ENCODE results near the gene TRAPPC14.
A peak's percentile ranks its signal among the peaks of the same experiment; 100 is the strongest.

The TRAPPC14 gene

GRCh38 chr7:100171840-100172239, 13.3 kb upstream of the TRAPPC14 start:
- peak; percentile 43 for DNase-seq

DNA sequence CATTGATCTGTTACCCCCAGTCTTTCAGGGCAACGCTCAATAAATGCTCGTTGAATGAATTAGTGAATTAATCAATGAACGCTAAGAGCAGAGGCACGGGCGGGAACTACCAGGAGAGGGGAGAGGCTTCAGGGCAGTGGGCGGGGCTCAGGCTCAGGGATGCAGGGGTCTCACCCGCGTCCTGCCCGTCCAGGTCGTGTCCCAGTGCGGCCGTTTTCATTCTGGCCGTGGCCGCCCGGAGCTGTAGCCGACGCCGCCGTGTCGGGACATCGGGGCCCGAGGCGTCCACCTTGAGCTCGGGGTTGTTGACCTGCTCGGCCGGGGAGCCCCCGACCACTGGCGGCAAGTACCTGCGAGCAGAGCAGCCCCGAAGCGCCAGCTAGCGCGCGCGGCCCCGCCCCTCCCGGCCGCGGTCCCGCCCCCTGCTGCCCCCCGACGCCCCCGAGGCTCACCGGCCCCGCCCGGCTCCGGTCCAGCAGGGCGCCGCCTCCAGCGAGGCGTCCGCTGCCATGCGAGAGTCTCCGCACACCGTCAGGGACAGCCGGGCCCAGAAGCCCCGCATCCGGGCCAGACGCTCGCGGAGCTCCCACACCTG, 12.7 kb upstream of the TRAPPC14 start:
- peak; percentile 54 for DNase-seq

DNA sequence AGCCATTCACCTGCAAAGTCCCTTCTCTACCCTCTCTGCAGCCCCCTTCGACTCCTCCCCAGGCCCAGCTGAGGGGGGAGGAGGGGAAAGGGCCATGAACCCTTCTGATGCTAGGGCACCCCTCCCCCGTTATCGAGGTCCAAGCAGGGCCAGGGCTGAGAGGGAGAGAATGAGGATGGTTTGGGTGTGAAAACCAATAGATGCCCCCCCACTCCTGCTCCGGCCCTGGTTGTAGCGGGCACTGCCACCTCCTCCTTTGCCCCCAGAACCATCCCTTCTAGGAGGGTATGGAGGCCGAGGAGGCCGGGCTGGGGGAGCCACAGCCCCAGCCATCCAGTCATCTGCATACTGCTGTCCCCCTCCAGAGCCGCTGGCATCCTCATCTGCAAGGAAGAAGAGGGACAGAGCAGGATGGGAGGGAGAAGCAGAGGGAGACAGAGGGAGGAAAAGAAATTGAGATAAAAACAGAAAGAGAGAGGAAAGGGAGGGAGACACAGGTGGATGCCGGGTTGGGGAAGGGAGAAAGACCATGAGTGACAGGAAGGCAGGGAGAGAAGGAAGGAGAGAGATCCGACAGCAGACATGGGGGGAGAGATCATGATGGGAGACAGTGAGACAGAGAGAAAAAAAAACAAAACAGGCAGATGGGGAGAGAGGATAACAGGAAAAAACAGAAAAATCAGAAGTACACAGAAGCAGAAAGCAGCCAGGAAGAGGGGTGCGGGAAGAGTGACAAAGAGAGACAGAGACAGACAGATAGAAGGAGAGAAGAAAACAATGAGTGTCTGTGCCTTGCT, 11.8 kb upstream of the TRAPPC14 start:
- no peak for DNase-seq

DNA sequence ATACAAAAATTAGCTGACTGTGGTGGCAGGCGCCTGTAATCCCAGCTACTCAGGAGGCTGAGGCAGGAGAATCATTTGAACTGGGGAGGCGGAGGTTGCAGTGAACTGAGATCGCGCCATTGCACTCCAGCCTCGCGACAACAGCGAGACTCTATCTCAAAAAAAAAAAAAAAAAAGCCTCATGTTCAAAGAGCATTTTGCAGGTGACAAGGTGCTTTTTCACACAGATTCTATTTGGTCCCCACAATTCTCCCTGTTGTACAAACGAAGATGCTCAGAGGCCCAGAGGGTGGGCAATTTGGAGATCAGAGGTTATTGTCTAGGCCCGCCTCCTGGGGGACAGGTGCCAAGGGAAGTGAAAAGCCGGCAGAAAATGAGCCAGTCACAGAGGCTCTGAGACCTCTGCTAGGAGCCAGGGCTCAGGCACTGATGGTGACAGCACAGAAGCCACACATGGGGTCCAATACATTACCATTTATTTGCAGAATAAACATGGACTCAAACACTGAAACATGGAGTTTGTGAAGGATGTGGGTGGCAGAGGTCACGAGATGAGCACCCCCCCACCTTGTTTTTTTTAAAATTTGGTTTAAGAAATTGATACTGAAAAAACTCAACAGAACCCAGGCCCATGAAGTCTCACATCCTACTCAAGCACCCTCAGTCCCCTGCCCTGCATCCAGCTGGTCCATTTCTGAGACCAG, 10.8 kb upstream of the TRAPPC14 start:
- DNase-seq: peak; percentile 55

DNA sequence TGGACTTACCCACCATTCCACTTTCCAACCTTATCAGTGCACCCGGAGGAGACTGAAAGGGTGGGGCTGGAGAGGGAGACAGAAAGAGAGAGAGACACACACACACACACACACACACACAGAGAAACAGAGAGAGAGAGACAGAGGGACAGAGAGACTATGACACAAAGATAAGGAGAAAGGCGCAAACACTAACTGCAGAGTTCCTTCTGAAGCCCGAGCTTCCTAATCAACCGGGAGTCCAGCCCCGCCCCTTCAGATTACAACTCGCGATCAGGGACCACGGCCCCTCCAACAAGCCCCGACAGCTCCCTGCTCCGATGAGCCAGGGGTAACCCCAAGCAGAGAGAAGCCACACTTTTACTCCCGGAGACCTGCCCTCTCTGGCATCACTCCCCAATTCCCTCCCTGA, 9.4 kb upstream of the TRAPPC14 start:
- DNase-seq: no peak

GRCh38 chr7:100166970-100167911, 8.7 kb upstream of the TRAPPC14 start:
- DNase-seq: no peak

- DNase-seq: peak; percentile 69
These were observed 7.9 kb upstream of the TRAPPC14 start for GRCh38 chr7:100166317-100166940.

- DNase-seq: no peak
These were observed 5.3 kb upstream of the TRAPPC14 start for GRCh38 chr7:100163871-100164270.

- DNase-seq: peak; percentile 36
These were observed 4.5 kb upstream of the TRAPPC14 start for GRCh38 chr7:100163006-100163531.

DNA sequence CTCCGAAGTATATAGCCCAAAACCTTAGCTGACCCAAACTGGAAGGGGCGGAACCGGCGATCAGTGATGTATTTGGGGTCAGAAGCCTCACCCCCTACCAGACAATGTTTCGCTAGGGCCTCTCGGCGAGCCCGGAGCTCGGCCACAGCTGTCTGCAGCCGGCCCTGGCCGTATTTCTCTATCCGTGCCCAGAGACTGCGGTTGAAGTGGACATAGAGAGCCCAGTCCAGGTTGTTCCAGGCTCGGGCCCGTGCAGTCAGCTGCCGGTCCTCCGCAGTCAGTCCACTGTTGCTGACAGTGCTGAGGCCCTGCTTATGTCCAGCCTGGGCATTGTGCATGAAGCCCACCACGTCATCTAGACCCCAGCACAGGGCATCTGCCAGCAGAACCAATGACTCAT, 1.5 kb upstream of the TRAPPC14 start:
- DNase-seq: no peak

- no peak for DNase-seq
These were observed 638 bp upstream of the TRAPPC14 start for GRCh38 chr7:100159099-100159623.

DNA sequence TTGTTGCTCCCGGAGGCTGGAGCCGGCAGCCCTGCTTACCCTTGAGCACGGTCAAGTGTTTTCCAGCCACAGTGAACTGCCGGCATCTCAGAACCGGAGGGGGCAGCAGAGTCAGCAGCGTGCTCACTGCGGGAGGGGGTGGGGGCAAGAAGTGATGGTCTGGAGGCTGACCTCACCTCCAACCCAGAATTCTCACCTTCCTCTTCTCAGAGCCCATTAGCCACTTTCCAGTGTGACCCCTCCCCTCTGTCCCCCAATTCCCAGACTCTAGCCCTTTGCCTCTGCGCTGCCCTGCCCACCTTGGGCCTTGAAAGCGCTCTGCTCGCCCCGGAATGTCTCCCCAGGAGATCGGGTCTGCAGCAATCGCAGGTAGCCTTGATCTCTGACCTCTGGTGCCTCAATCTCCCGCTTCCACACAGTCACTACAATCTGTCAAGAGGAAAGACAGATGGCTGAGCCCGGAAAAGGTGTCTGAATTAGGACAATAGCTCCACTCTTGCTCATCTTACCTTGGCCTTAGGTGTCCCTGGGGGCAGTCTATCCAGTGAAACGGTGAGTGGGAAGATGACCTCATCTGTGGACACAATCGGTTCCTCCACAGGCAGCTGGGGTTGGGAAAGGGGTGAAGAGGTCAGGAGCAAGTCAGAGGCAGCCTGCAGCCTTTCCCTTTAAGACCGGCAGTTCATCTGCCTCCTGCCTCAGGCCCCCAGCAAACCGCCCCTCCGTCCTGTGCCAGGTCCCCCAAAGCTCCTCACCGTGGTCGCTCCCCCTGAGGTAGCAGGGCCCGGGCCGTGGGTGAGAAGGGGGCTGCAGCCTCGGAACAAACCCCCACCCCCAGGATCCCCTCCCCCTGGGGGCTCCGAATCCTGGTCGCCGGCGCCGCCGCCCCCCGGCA, 942 bp downstream of the TRAPPC14 start:
- no peak for DNase-seq

- DNase-seq: no peak
These were observed 1.5 kb downstream of the TRAPPC14 start for GRCh38 chr7:100157069-100157333.

GRCh38 chr7:100156331-100157068, 2.0 kb downstream of the TRAPPC14 start:
- DNase-seq: no peak

GRCh38 chr7:100155553-100156317, 2.8 kb downstream of the TRAPPC14 start:
- no peak for DNase-seq

DNA sequence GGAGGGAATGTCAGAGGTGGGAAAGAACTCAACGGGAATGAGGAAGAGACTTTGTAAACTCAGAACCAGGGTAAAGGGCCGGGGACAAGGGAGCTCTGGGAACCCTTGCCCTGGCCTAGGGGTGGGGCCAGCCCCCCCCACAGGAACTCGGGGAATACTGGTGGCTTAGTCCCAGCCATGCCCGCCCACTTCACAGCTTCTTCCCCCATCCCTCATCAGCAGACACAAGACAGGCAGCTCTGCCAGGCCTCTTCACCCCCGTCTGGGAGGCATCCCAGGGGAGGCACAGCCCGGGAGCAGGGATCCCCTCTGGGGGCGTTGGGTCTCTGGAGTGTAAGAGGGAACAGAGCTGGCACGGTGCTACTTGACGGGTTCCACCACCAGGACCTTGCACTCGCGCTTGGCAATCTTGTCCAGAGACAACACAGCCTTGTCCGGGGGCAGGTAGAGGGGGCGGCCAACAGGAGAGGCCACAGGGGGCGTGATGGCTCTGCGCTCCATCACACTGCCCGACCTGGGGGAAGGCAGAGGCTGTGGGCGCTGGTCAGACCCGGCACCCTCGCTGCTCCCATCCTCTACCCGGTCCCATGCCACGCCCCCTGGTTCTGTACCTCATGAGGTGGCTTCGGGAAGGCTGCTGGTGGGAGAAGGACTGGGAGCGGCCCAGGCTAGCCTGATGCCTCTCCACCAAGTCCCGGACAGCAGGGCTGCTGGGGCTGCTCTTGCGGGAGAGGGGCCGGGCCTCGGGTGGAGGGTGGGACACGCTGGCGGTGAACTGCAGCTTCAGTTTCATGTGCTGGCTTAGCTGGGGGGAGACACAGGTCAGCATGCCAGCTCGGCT, 3.7 kb downstream of the TRAPPC14 start:
- no peak for DNase-seq

GRCh38 chr7:100153708-100154535, 4.6 kb downstream of the TRAPPC14 start:
- DNase-seq: no peak
